PFSK-1 (cell line): ENCODE data around the gene GTF2H2. TPM values are rescaled to one million over a fixed set of nuclear protein-coding genes. Genes with fewer than 3 reads are reported as not detected.
"Not testable (repeated sequence)": the region's sequence is repeated elsewhere in the genome, so short reads cannot be mapped to it uniquely, and the experiment has no call there.

ENCODE experiments used
- FOXP2 ChIP-seq: optimal IDR thresholded peaks from 2 replicates; pipeline ENCODE3; 2011; ENCODE audit warnings: borderline replicate concordance, control low read depth, inconsistent platforms; ENCODE audit not compliant: insufficient read depth; ENCODE audit errors: extremely low read length, extremely low read depth
- POLR2AphosphoS5 ChIP-seq: IDR thresholded peaks from 2 replicates; pipeline ENCODE4 v1.6.1; 2012; ENCODE audit warnings: low read depth, mild to moderate bottlenecking, control low read depth, low read length, moderate library complexity
- REST ChIP-seq, 2 experiments: IDR thresholded peaks; 2 replicates each; pipeline versions ENCODE4 v1.6.1 to v1.8.0; 2011 to 2012; ENCODE audit warnings: low read depth in 2 of 2, low read length in 2 of 2, control low read depth in 1 of 2, inconsistent platforms in 1 of 2, mild to moderate bottlenecking in 1 of 2, moderate library complexity in 1 of 2; ENCODE audit not compliant: insufficient read depth in 1 of 2
- SIN3A ChIP-seq: IDR thresholded peaks from 2 replicates; pipeline ENCODE4 v1.6.1; 2012; ENCODE audit warnings: mild to moderate bottlenecking, low read length, moderate library complexity, borderline replicate concordance; ENCODE audit not compliant: insufficient read depth
- TAF1 ChIP-seq: IDR thresholded peaks from 2 replicates; pipeline ENCODE4 v1.6.1; 2012; ENCODE audit warnings: low read length, control low read depth, borderline replicate concordance; ENCODE audit not compliant: insufficient read depth
- polyA plus RNA-seq: library from polyadenylated mRNA; unstranded; fragments of >200 nt; gene quantifications from one replicate; pipeline ENCODE4 v1.2.1, GENCODE V29; 2012; ENCODE audit warnings: low read depth, missing spikeins; ENCODE audit not compliant: insufficient read length

Gene GTF2H2
- 5.2 TPM for polyA plus RNA-seq

- TF ChIP-seq POLR2AphosphoS5, TAF1, SIN3A: not testable (repeated sequence)
These were observed at the start of gene GTF2H2 for GRCh38 chr5:71067262-71067928. Gene GTF2H2 (minus strand): TSS chr5:71067676. CDS start chr5:71062763, 4,913 bp downstream.

GRCh38 chr5:71025289-71025953, 42.1 kb downstream of the GTF2H2 start, which contains the start of gene NAIP:
Gene NAIP (minus strand): TSS chr5:71025339. CDS start chr5:71012915, 12,424 bp downstream.
- TF ChIP-seq SIN3A, FOXP2, POLR2AphosphoS5: not testable (repeated sequence)

- no peak for TF ChIP-seq POLR2AphosphoS5
- no peak for TF ChIP-seq TAF1
These were observed 53.3 kb downstream of the GTF2H2 start for GRCh38 chr5:71014176-71014575.

- TF ChIP-seq REST (IDR thresholded peaks at IDR 0.05; ENCODE audit: insufficient read depth in 1 of 2, low read depth in 2 of 2, low read length in 2 of 2): no peak
- no peak for TF ChIP-seq TAF1
- no peak for TF ChIP-seq POLR2AphosphoS5
- TF ChIP-seq FOXP2: no peak
- TF ChIP-seq SIN3A: no peak
These were observed 53.9 kb downstream of the GTF2H2 start for GRCh38 chr5:71013575-71013974.

GRCh38 chr5:71011194-71011792, 56.2 kb downstream of the GTF2H2 start:
- TF ChIP-seq SIN3A: no peak
